K562 (cell line): ENCODE data around the gene SUPT5H. TPM values are rescaled to one million over a fixed set of nuclear protein-coding genes. Genes with fewer than 3 reads are reported as not detected.

Experiments used
- ATAC-seq: fragments of 200-7000 bp; cut with Tn5 transposase; 3 replicates; pipeline ENCODE4 v1.9.1; 2020; ENCODE audit warnings: moderate library complexity
- BruUV-seq: library from RNA; stranded (reverse); fragments of 400-500 nt; replicated peaks from 2 replicates; lab custom pipeline; 2021; lab: Mats Ljungman, UMichigan
- CTCF ChIA-PET: fragments of 300-600 bp; formaldehyde crosslinking; extraction: SDS; loops from one replicate; lab custom pipeline; 2021; ENCODE audit warnings: low intra/inter-chr PET ratio; lab: Yijun Ruan, JAX
- POLR2A ChIA-PET: fragments of 300-600, 350-650 bp; sonication (Branson Sonifier 250); formaldehyde crosslinking; extraction: SDS; loops from one replicate; lab custom pipeline; 2021; ENCODE audit warnings: antibody characterized with exemption, inconsistent platforms; lab: Yijun Ruan, JAX
- DNase-seq, 4 experiments: peaks; one replicate each; pipeline versions ENCODE4 v3.0.0 to v3.0.0-alpha.2; 2011 to 2018; ENCODE audit warnings: low spot score in 3 of 4, mixed read lengths in 3 of 4; ENCODE audit errors: extremely low read depth in 1 of 4
- FAIRE-seq: peaks from 2 replicates; lab custom pipeline; 2011; peaks lifted over from hg19 to GRCh38; lab: Jason Lieb, UNC
- H2AFZ ChIP-seq: 2 replicates; pipeline ENCODE4 v1.6.0; 2011; ENCODE audit warnings: low read depth, low read length, control low read depth, inconsistent platforms
- H3K27ac ChIP-seq: fragments of 200-600 bp; 3 replicates; pipeline ENCODE4 v1.8.0; 2011; ENCODE audit warnings: low read depth, mild to moderate bottlenecking, control low read depth, inconsistent platforms, low read length, moderate library complexity, mixed read lengths; ENCODE audit errors: extremely low read depth
- H3K27me3 ChIP-seq, 2 experiments: fragments of 300-600 bp in 1 of 2; 2 replicates in 1 of 2; 3 replicates in 1 of 2; pipeline versions ENCODE4 v1.6.0 to v1.8.0; 2011; ENCODE audit warnings: inconsistent platforms in 2 of 2, low read length in 2 of 2, mild to moderate bottlenecking in 1 of 2, mixed read lengths in 1 of 2, moderate library complexity in 1 of 2; ENCODE audit not compliant: control insufficient read depth in 2 of 2, insufficient read depth in 2 of 2
- H3K36me3 ChIP-seq: fragments of 300-600 bp; 3 replicates; pipeline ENCODE4 v1.8.0; 2011; ENCODE audit warnings: mild to moderate bottlenecking, low read length, inconsistent platforms; ENCODE audit not compliant: control insufficient read depth, insufficient read depth
- H3K4me1 ChIP-seq, 2 experiments: fragments of 200-600 bp in 1 of 2; replicated peaks in 1 of 2; 2 replicates in 1 of 2; 3 replicates in 1 of 2; pipeline versions ENCODE4 v1.5.1 to v1.8.0; 2011; ENCODE audit warnings: inconsistent platforms in 2 of 2, low read length in 2 of 2, mild to moderate bottlenecking in 1 of 2, mixed read lengths in 1 of 2, moderate library complexity in 1 of 2; ENCODE audit not compliant: control insufficient read depth in 2 of 2, insufficient read depth in 2 of 2
- H3K4me2 ChIP-seq: 2 replicates; pipeline ENCODE4 v1.6.1; 2011; ENCODE audit warnings: low read length, control low read depth, inconsistent platforms, mixed read lengths; ENCODE audit not compliant: insufficient read depth
- H3K4me3 ChIP-seq: fragments of 200-600 bp; sonication (generic), shearing (Covaris generic); 2 replicates; pipeline ENCODE4 v1.5.1; 2016; ENCODE audit warnings: control low read depth, inconsistent platforms
- H3K79me2 ChIP-seq: fragments of 200-600 bp; 3 replicates; pipeline ENCODE4 v1.8.0; 2011; ENCODE audit warnings: low read length, inconsistent platforms; ENCODE audit not compliant: control insufficient read depth, insufficient read depth
- H3K9ac ChIP-seq, 2 experiments: 2 replicates each; pipeline versions ENCODE4 v1.6.0 to v1.6.1; 2011; ENCODE audit warnings: low read depth in 2 of 2, low read length in 2 of 2, control low read depth in 1 of 2, inconsistent platforms in 1 of 2, mild to moderate bottlenecking in 1 of 2, mixed read lengths in 1 of 2; ENCODE audit not compliant: insufficient read depth in 1 of 2
- H3K9me1 ChIP-seq: one replicate; pipeline ENCODE4 v1.6.0; 2011; ENCODE audit warnings: inconsistent platforms, mild to moderate bottlenecking, low read length, moderate library complexity; ENCODE audit not compliant: control insufficient read depth, insufficient read depth
- H3K9me3 ChIP-seq: replicated peaks from 2 replicates; pipeline ENCODE4 v1.5.1; 2011; ENCODE audit warnings: low read depth, low read length, inconsistent platforms; ENCODE audit not compliant: control insufficient read depth, insufficient read depth
- H4K20me1 ChIP-seq: replicated peaks from 2 replicates; pipeline ENCODE4 v1.6.1; 2011; ENCODE audit warnings: low read length, inconsistent platforms, mixed read lengths; ENCODE audit not compliant: control insufficient read depth, insufficient read depth
- BCOR ChIP-seq: fragments of 450-650 bp; IDR thresholded peaks from 2 replicates; pipeline ENCODE4 v1.6.1; 2016
- BHLHE40 ChIP-seq: IDR thresholded peaks from 2 replicates; pipeline ENCODE4 v1.6.1; 2011; ENCODE audit warnings: low read length, improper control_type of control experiment
- KDM1A ChIP-seq, 2 experiments: fragments of 450-650 bp; IDR thresholded peaks; 2 replicates each; pipeline ENCODE4 v1.6.1; 2016; ENCODE audit warnings: mild to moderate bottlenecking in 2 of 2
- SP1 ChIP-seq: sonication (generic); formaldehyde crosslinking; IDR thresholded peaks from 2 replicates; pipeline ENCODE4 v1.8.1; 2022; ENCODE audit warnings: mild to moderate bottlenecking, missing genetic modification reagents
- SRSF9 ChIP-seq: fragments of 200-400 bp; formaldehyde crosslinking; IDR thresholded peaks from 2 replicates; pipeline ENCODE4 v1.6.1; 2017; ENCODE audit warnings: low read depth, low read length, borderline replicate concordance
- ZNF121 ChIP-seq: sonication (generic); formaldehyde crosslinking; conservative IDR thresholded peaks from 2 replicates; pipeline ENCODE4 v1.8.0; 2022; ENCODE audit warnings: missing genetic modification reagents
- ZNF766 ChIP-seq: fragments of 200-800 bp; sonication (Bioruptor generic); conservative IDR thresholded peaks from 2 replicates; pipeline ENCODE4 v1.6.1; 2016; ENCODE audit warnings: missing genetic modification characterization, missing compliant biosample characterization
- WGBS: fragments of 100-300 bp; shearing (Covaris generic); methylation state at CpG from one replicate; pipeline ENCODE4 v1.1.6; 2016; ENCODE audit warnings: low coverage, mixed read lengths; ENCODE audit not compliant: insufficient coverage; ENCODE audit errors: missing lambda C conversion rate; 5-methylcytosine and 5-hydroxymethylcytosine counted together
- in situ Hi-C: fragments of 300-500 bp; cut with MboI; formaldehyde crosslinking; loops from 4 replicates; pipeline ENCODE4 v1.15.0; 2018; ENCODE audit warnings: inconsistent platforms, mixed read lengths
- intact Hi-C: fragments of 100-400 bp; cut with micrococcal nuclease; formaldehyde crosslinking; loops from 2 replicates; pipeline ENCODE4 v1.14.2; 2022
- polyA plus RNA-seq, 8 experiments: library from polyadenylated mRNA; depleted of rRNA in 4 of 8; stranded (reverse) in 5 of 8; unstranded in 3 of 8; fragments of >200 nt; fragmentation: Nextera tagmentation in 2 of 8; fragmentation: Illumina TruSeq in 1 of 8; extraction: Ambion mirVana in 2 of 8; extraction: Trizol in 1 of 8; gene quantifications; 2 replicates each; pipeline versions ENCODE4 v1.2.1 to v1.2.3, GENCODE V29; 2011 to 2014; ENCODE audit warnings: inconsistent platforms in 1 of 8, missing spikeins in 1 of 8
- total RNA-seq, 7 experiments: library from RNA; depleted of rRNA in 6 of 7; stranded (reverse); fragments of >200 nt in 6 of 7; fragmentation: Illumina TruSeq in 2 of 7; extraction: Trizol in 2 of 7; gene quantifications; 2 replicates each; pipeline versions ENCODE4 v1.2.1 to v1.2.3, GENCODE V29; 2011 to 2021; ENCODE audit warnings: low replicate concordance in 1 of 7
- TF ChIP-seq, protein P1 (sequence below): sonication (generic); formaldehyde crosslinking; IDR thresholded peaks from 2 replicates; pipeline ENCODE4 v1.8.1; 2022; ENCODE audit warnings: missing genetic modification reagents
- TF ChIP-seq, protein P2 (sequence below), 2 experiments: IDR thresholded peaks; 2 replicates each; pipeline ENCODE4 v1.6.1; 2011; ENCODE audit warnings: borderline replicate concordance in 1 of 2, control low read depth in 1 of 2, low read depth in 1 of 2, low read length in 1 of 2, mild to moderate bottlenecking in 1 of 2, mixed read lengths in 1 of 2, moderate library complexity in 1 of 2; ENCODE audit not compliant: insufficient read depth in 1 of 2, insufficient read length in 1 of 2, poor library complexity in 1 of 2, severe bottlenecking in 1 of 2; ENCODE audit errors: extremely low read depth in 1 of 2
- TF ChIP-seq, protein P3 (sequence below): sonication (generic); formaldehyde crosslinking; IDR thresholded peaks from 2 replicates; pipeline ENCODE4 v1.8.0; 2022; ENCODE audit warnings: mild to moderate bottlenecking, missing genetic modification reagents

Gene SUPT5H
- total and polyA plus RNA-seq, 9 of the 15 experiments (the other 6 are each of a cell fraction or from before 2014, with no cell fraction given) = 13.3 to 85.9 (median 35.9) TPM

DNA sequence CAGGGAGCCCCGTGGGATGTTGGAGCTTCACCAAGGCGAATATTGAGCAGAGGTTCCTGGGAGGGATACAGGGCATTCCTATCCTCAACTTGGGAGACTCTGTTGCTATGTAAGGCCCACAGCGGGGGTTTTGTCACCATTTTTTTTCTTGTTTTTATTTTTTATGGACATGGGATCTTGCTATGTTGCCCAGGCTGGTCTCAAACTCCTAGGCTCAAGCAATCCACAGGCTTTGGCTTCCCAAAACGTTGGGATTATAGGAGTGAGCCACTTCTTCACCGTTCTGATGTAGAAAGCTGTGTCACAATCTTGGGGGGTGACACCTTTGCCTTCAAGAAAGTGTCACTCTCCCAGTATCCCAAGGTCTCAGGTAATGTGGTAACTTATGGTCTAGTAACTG, 56.0 kb downstream of the SUPT5H start:
- POLR2A ChIA-PET = no interaction called here
- Histone ChIP-seq H2AFZ (no peak overlapping the region), H3K4me1 (peaks cover 10 to 35% of the 10 kb centered on the region in 2 experiments; a peak in 4 of 5 replicates), H4K20me1 (no peaks in the 10 kb centered on the region), H3K9me3 (no peaks in the 10 kb centered on the region), H3K36me3 (no peaks in the 10 kb centered on the region), H3K4me2 (no peak overlapping the region), H3K27ac (no peak overlapping the region), H3K79me2 (no peaks in the 10 kb centered on the region), H3K4me3 (no peak overlapping the region), H3K27me3 (no peaks in the 10 kb centered on the region), H3K9me1 (no peaks in the 10 kb centered on the region), H3K9ac (no peak overlapping the region)
- CTCF ChIA-PET = no interaction called here
- intact Hi-C loops (no loop called here), in situ Hi-C loops (no loop called here)
- 41% methylated on average over 5 of the region's 5 CpGs for WGBS
- peak; percentile 95 for TF ChIP-seq ZNF121 (CRISPR knock-in tag)
- peak; percentile 62; the same call in 1 of the 2 replicates for TF ChIP-seq BCOR
- TF ChIP-seq BHLHE40 = no peak
- peak; percentile 31 to 33; a peak in 2 of 4 replicates for TF ChIP-seq KDM1A (IDR thresholded peaks at IDR 0.05)
- FAIRE-seq = no peak
- BruUV-seq = no TSS peak
- no peak for ATAC-seq
- no peak for DNase-seq

DNA sequence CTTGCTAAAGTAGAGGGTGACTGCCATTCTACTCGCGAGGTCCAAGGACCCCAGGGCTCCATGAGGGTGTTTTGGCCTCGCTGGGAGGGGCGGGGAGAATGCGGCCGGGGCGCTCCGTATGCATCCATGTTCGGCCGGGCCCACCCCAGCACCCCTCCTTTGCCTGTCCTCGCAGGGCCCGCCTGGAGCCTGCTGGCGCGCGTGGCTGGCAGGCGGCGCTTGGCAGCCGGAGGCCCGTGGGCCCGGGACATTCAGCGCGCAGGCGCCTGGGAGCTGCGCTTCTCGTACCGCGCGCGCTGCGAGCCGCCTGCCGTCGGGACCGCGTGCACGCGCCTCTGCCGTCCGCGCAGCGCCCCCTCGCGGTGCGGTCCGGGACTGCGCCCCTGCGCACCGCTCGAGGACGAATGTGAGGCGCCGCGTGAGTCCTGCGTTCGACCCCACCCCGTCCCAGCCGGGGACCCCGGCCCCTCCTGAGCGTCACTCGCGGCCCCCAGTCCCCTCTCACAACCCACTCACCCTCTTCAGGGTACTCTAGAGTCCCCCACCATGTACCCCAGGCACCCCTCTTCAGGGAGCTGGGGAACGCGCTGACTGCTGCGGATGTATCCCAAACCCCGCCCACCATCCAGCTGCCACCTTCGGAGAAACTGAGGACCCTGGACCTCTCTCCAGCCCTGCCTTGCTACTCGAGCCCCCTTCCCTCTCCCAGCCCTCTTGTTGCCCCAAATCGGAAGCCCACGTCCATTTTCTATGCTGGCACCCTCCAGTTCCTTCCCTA, 57.4 kb downstream of the SUPT5H start:
- peak; percentile 57 for FAIRE-seq
- H3K9me1 ChIP-seq = no peaks in the 10 kb centered on the region
- POLR2A ChIA-PET = interaction anchor here (0.6 to 1.6 kb wide), 7 partner anchors 22 to 80 kb away, joined by 3 to 9 read pairs (median 4); partner anchors contain the start of genes EID2B, RPS16 and TIMM50
- ATAC-seq = peak; percentile 68
- H3K9ac ChIP-seq = peak overlapping the region; percentile 50 to 80; a peak in 3 of 4 replicates
- 7% methylated on average over 24 of the region's 69 CpGs for WGBS
- CTCF ChIA-PET = interaction anchor here (0.6 to 1.4 kb wide), 2 partner anchors 26 to 29 kb away, joined by 3 read pairs; no protein-coding TSS in a partner anchor
- H3K4me2 ChIP-seq = peak overlapping the region; percentile 53
- intact Hi-C loops = loop anchor here (2.0 kb wide), 1 partner anchor 62 kb away; no protein-coding TSS in a partner anchor
- no peaks in the 10 kb centered on the region for H3K36me3 ChIP-seq
- no peaks in the 10 kb centered on the region for H3K79me2 ChIP-seq
- in situ Hi-C loops = no loop called here
- peak overlapping the region; percentile 33 for H3K4me3 ChIP-seq
- peaks cover 19 to 47% of the 10 kb centered on the region in 2 experiments for H3K4me1 ChIP-seq
- no TSS peak for BruUV-seq
- H3K9me3 ChIP-seq = no peaks in the 10 kb centered on the region
- peak overlapping the region; percentile 50; the same call in 2 of the 3 replicates for H3K27ac ChIP-seq
- H3K27me3 ChIP-seq = no peaks in the 10 kb centered on the region
- peak; percentile 88 to 91 (median 90) for DNase-seq
- no peaks in the 10 kb centered on the region for H4K20me1 ChIP-seq
- H2AFZ ChIP-seq = peak overlapping the region; percentile 99
- peak; percentile 90 for TF ChIP-seq ZNF766 (CRISPR knock-in tag)
- TF ChIP-seq, protein P1, sequence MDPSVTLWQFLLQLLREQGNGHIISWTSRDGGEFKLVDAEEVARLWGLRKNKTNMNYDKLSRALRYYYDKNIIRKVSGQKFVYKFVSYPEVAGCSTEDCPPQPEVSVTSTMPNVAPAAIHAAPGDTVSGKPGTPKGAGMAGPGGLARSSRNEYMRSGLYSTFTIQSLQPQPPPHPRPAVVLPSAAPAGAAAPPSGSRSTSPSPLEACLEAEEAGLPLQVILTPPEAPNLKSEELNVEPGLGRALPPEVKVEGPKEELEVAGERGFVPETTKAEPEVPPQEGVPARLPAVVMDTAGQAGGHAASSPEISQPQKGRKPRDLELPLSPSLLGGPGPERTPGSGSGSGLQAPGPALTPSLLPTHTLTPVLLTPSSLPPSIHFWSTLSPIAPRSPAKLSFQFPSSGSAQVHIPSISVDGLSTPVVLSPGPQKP (CRISPR knock-in tag) = peak; percentile 92
- TF ChIP-seq, protein P2, sequence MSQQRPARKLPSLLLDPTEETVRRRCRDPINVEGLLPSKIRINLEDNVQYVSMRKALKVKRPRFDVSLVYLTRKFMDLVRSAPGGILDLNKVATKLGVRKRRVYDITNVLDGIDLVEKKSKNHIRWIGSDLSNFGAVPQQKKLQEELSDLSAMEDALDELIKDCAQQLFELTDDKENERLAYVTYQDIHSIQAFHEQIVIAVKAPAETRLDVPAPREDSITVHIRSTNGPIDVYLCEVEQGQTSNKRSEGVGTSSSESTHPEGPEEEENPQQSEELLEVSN (IDR thresholded peaks at IDR 0.05; ENCODE audit: borderline replicate concordance in 1 of 2, extremely low read depth in 1 of 2, insufficient read depth in 1 of 2, insufficient read length in 1 of 2, low read depth in 1 of 2, low read length in 1 of 2, poor library complexity in 1 of 2, severe bottlenecking in 1 of 2) = peak; percentile 99 to 100
- TF ChIP-seq, protein P3, sequence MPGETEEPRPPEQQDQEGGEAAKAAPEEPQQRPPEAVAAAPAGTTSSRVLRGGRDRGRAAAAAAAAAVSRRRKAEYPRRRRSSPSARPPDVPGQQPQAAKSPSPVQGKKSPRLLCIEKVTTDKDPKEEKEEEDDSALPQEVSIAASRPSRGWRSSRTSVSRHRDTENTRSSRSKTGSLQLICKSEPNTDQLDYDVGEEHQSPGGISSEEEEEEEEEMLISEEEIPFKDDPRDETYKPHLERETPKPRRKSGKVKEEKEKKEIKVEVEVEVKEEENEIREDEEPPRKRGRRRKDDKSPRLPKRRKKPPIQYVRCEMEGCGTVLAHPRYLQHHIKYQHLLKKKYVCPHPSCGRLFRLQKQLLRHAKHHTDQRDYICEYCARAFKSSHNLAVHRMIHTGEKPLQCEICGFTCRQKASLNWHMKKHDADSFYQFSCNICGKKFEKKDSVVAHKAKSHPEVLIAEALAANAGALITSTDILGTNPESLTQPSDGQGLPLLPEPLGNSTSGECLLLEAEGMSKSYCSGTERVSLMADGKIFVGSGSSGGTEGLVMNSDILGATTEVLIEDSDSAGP (CRISPR knock-in tag) = no peak
- TF ChIP-seq SP1 (CRISPR knock-in tag) = peak; percentile 62; the same call in 1 of the 2 replicates
- no peak for TF ChIP-seq SRSF9
